Caco-2 (cell line): Measurements from ENCODE around the gene SARS2. TPM values are rescaled to one million over a fixed set of nuclear protein-coding genes. Genes with fewer than 3 reads are reported as not detected.

Experiments
- BruUV-seq: library from RNA; stranded (reverse); fragments of 400-500 nt; replicated peaks from 2 replicates; lab custom pipeline; 2021; lab: Mats Ljungman, UMichigan
- CTCF ChIA-PET: fragments of 300-600 bp; sonication (Branson Sonifier 250); formaldehyde crosslinking; loops from one replicate; lab custom pipeline; 2022; ENCODE audit warnings: antibody characterized with exemption; lab: Charles Lee
- POLR2A ChIA-PET: fragments of 300-600 bp; sonication (Branson Sonifier 250); formaldehyde crosslinking; loops from one replicate; lab custom pipeline; 2022; ENCODE audit warnings: antibody characterized with exemption; lab: Charles Lee
- DNase-seq, 2 experiments: peaks; one replicate each; pipeline versions ENCODE4 v3.0.0 to v3.0.0-alpha.2; 2020 to 2022
- H3K27me3 ChIP-seq: replicated peaks from 2 replicates; pipeline ENCODE4 v1.6.0; 2011; ENCODE audit warnings: low read length; ENCODE audit not compliant: control insufficient read depth, insufficient read depth
- H3K36me3 ChIP-seq: 2 replicates; pipeline ENCODE4 v1.5.1; 2011; ENCODE audit warnings: low read length; ENCODE audit not compliant: control insufficient read depth, insufficient read depth
- H3K4me1 ChIP-seq: fragments of 250-450 bp; sonication (Bioruptor Pico); 2 replicates; pipeline ENCODE4 v1.5.1; 2020; ENCODE audit warnings: mild to moderate bottlenecking
- H3K4me3 ChIP-seq: 2 replicates; pipeline ENCODE4 v1.5.1; 2011; ENCODE audit warnings: low read depth, mild to moderate bottlenecking, control low read depth, low read length
- H3K9me3 ChIP-seq: fragments of 250-450 bp; sonication (Bioruptor Pico); 2 replicates; pipeline ENCODE4 v1.5.1; 2020; ENCODE audit warnings: mild to moderate bottlenecking, moderate library complexity
- H3K27ac Mint-ChIP-seq: one replicate; pipeline ENCODE4 v1.8.0; 2022; ENCODE audit warnings: mixed read lengths; ENCODE audit not compliant: unreplicated experiment
- H3K27me3 Mint-ChIP-seq: one replicate; pipeline ENCODE4 v1.8.0; 2022; ENCODE audit warnings: mixed read lengths; ENCODE audit not compliant: insufficient read depth, unreplicated experiment
- H3K36me3 Mint-ChIP-seq: one replicate; pipeline ENCODE4 v1.8.0; 2022; ENCODE audit warnings: mild to moderate bottlenecking, mixed read lengths; ENCODE audit not compliant: insufficient read depth, unreplicated experiment
- H3K4me1 Mint-ChIP-seq: one replicate; pipeline ENCODE4 v1.8.0; 2022; ENCODE audit warnings: low read depth, mixed read lengths; ENCODE audit not compliant: unreplicated experiment
- H3K4me3 Mint-ChIP-seq: one replicate; pipeline ENCODE4 v1.8.0; 2022; ENCODE audit warnings: mild to moderate bottlenecking, moderate library complexity, mixed read lengths; ENCODE audit not compliant: unreplicated experiment
- H3K9me3 Mint-ChIP-seq: one replicate; pipeline ENCODE4 v1.8.0; 2022; ENCODE audit warnings: mixed read lengths; ENCODE audit not compliant: unreplicated experiment
- CTCF ChIP-seq, 2 experiments: fragments of 200-600 bp in 1 of 2; IDR thresholded peaks; 1 replicate in 1 of 2; 2 replicates in 1 of 2; pipeline versions ENCODE4 v1.5.1 to v1.8.0; 2011 to 2022; ENCODE audit warnings: antibody characterized with exemption in 1 of 2, control low read depth in 1 of 2, inconsistent platforms in 1 of 2, low read depth in 1 of 2, low read length in 1 of 2, mild to moderate bottlenecking in 1 of 2, moderate library complexity in 1 of 2; ENCODE audit not compliant: insufficient read depth in 1 of 2, severe bottlenecking in 1 of 2, unreplicated experiment in 1 of 2
- intact Hi-C: fragments of 100-400 bp; cut with micrococcal nuclease; formaldehyde crosslinking; loops from one replicate; pipeline ENCODE4 v1.10.0; 2022; ENCODE audit not compliant: unreplicated experiment
- total RNA-seq: library from RNA; stranded (reverse); gene quantifications from 2 replicates; pipeline ENCODE4 v1.2.3, GENCODE V29; 2022

The SARS2 gene
- total RNA-seq, 1 experiment from 2014 or later: 66.6 TPM

GRCh38 chr19:38900202-38900629 is 30.3 kb downstream of the SARS2 start:
- no peaks in the 10 kb centered on the region for H3K27me3 ChIP-seq
- H3K27me3 Mint-ChIP-seq: no peaks in the 10 kb centered on the region
- no peaks in the 10 kb centered on the region for H3K9me3 ChIP-seq
- ChIA-PET POLR2A (interaction anchor here (0.6 to 1.9 kb wide), 16 partner anchors 9 to 536 kb away, joined by 3 to 27 read pairs (median 4); partner anchors contain the start of genes ACTN4, ECH1, EIF3K and GGN), CTCF (interaction anchor here (0.9 to 1.9 kb wide), 6 partner anchors 12 to 497 kb away, joined by 3 to 24 read pairs (median 5); partner anchors contain the start of genes FAM98C, MRPS12 and SARS2)
- H3K4me3 Mint-ChIP-seq: peak overlapping the region; percentile 75
- H3K36me3 ChIP-seq: no peaks in the 10 kb centered on the region
- H3K4me1 Mint-ChIP-seq: peaks cover 24% of the 10 kb centered on the region
- H3K4me1 ChIP-seq: peaks cover 24% of the 10 kb centered on the region
- intact Hi-C loops: no loop called here
- H3K36me3 Mint-ChIP-seq: peaks cover 43% of the 10 kb centered on the region
- TF ChIP-seq CTCF (IDR thresholded peaks at IDR 0.05; ENCODE audit: insufficient read depth in 1 of 2, low read depth in 1 of 2, low read length in 1 of 2, severe bottlenecking in 1 of 2, unreplicated experiment in 1 of 2): no peak
- H3K4me3 ChIP-seq: peak overlapping the region; percentile 82
- BruUV-seq: no TSS peak
- H3K9me3 Mint-ChIP-seq: no peaks in the 10 kb centered on the region
- DNase-seq: no peak
- peak overlapping the region; percentile 69 for H3K27ac Mint-ChIP-seq

- ChIA-PET CTCF (interaction anchor here (0.5 to 1.9 kb wide), 7 partner anchors 12 to 497 kb away, joined by 3 to 24 read pairs (median 5); partner anchors contain the start of genes FAM98C, MRPS12 and SARS2), POLR2A (interaction anchor here (0.5 to 1.9 kb wide), 17 partner anchors 9 to 536 kb away, joined by 3 to 27 read pairs (median 4); partner anchors contain the start of genes ACTN4, ECH1, EIF3K and FAM98C)
- Mint-ChIP-seq H3K27ac (peak within 1 kb of the TSS; percentile 69), H3K27me3 (no peaks in the 10 kb centered on the region), H3K36me3 (peaks cover 37% of the 10 kb centered on the region), H3K4me3 (peak within 1 kb of the TSS; percentile 75), H3K4me1 (peaks cover 23% of the 10 kb centered on the region), H3K9me3 (no peaks in the 10 kb centered on the region)
- H3K27me3 ChIP-seq: no peaks in the 10 kb centered on the region
- BruUV-seq: no TSS peak
- H3K9me3 ChIP-seq: no peaks in the 10 kb centered on the region
- no peaks in the 10 kb centered on the region for H3K36me3 ChIP-seq
- H3K4me3 ChIP-seq: peak within 1 kb of the TSS; percentile 82
- DNase-seq: peak; percentile 99 to 100
- intact Hi-C loops: loop anchor here (1.0 kb wide), 2 partner anchors 31 to 49 kb away; partner anchors contain the start of genes MRPS12 and SARS2
- H3K4me1 ChIP-seq: peaks cover 18% of the 10 kb centered on the region
- TF ChIP-seq CTCF (IDR thresholded peaks at IDR 0.05; ENCODE audit: insufficient read depth in 1 of 2, low read depth in 1 of 2, low read length in 1 of 2, severe bottlenecking in 1 of 2, unreplicated experiment in 1 of 2): no peak
These were observed 30.9 kb downstream of the SARS2 start, which contains the start of the genes NFKBIB and SIRT2 for GRCh38 chr19:38899447-38900201. Gene NFKBIB, plus strand, starts transcription at chr19:38899969. Its CDS starts 64 bp downstream, at chr19:38900033. Gene SIRT2, minus strand, starts transcription at chr19:38899618. Its CDS starts 97 bp downstream, at chr19:38899521.

- BruUV-seq: TSS peak; percentile 57
- intact Hi-C loops: loop anchor here (1.0 kb wide), 2 partner anchors 31 to 49 kb away; partner anchors contain the start of genes MRPS12 and SARS2
- H3K4me3 ChIP-seq: peak overlapping the region; percentile 65
- no peaks in the 10 kb centered on the region for H3K27me3 Mint-ChIP-seq
- ChIA-PET POLR2A (interaction anchor here (0.9 to 1.0 kb wide), 2 partner anchors 32 to 61 kb away, joined by 3 to 4 read pairs; partner anchors contain the start of genes MRPS12 and SARS2), CTCF (no interaction called here)
- H3K4me1 Mint-ChIP-seq: peaks cover 17% of the 10 kb centered on the region
- peaks cover 31% of the 10 kb centered on the region for H3K36me3 Mint-ChIP-seq
- H3K27me3 ChIP-seq: no peaks in the 10 kb centered on the region
- no peaks in the 10 kb centered on the region for H3K9me3 ChIP-seq
- H3K27ac Mint-ChIP-seq: peak overlapping the region; percentile 69
- no peaks in the 10 kb centered on the region for H3K9me3 Mint-ChIP-seq
- TF ChIP-seq CTCF (IDR thresholded peaks at IDR 0.05; ENCODE audit: insufficient read depth in 1 of 2, low read depth in 1 of 2, low read length in 1 of 2, severe bottlenecking in 1 of 2, unreplicated experiment in 1 of 2): no peak
- no peaks in the 10 kb centered on the region for H3K36me3 ChIP-seq
- peak overlapping the region; percentile 75 for H3K4me3 Mint-ChIP-seq
- no peak for DNase-seq
- H3K4me1 ChIP-seq: peaks cover 14% of the 10 kb centered on the region; the same call in 1 of the 2 replicates
These were observed 31.6 kb downstream of the SARS2 start for GRCh38 chr19:38898788-38899446.
